ENCODE measurements around the gene FAM114A1. TPM values are rescaled to one million over a fixed set of nuclear protein-coding genes. Genes with fewer than 3 reads are reported as not detected.

FAM114A1 gene
- total RNA-seq, 1 donor from 2014 or later: 43.2 TPM

Other genes with a start within 250 kb of the FAM114A1 start
- 81.8 TPM for gene KLF3, start 203.6 kb upstream of the FAM114A1 start, total RNA-seq
- 0.10 TPM for gene TLR10, start 84.8 kb upstream of the FAM114A1 start, total RNA-seq
- 4.0 TPM for gene TLR1, start 63.0 kb upstream of the FAM114A1 start, total RNA-seq
- 3.0 TPM for gene TLR6, start 11.0 kb upstream of the FAM114A1 start, total RNA-seq
- 0.99 TPM for gene TMEM156, start 164.6 kb downstream of the FAM114A1 start, total RNA-seq
- gene KLHL5, start 194.4 kb downstream of the FAM114A1 start, total RNA-seq: 30.8 TPM

Data from ureter (tissue), 1 donor.